NCI-H345 treated with DMSO at 0.1 percent for 48 hours (cell line): Measurements from ENCODE around the gene THG1L.

ENCODE experiments used
- DNase-seq: peaks from one replicate; lab custom pipeline; 2025; ENCODE audit not compliant: unreplicated experiment; lab: John Stamatoyannopoulos, UW

The THG1L gene

GRCh38 chr5:157750320-157750719 is 19.1 kb downstream of the THG1L start:
- no peak for DNase-seq

GRCh38 chr5:157756122-157756521 is 24.9 kb downstream of the THG1L start:
- no peak for DNase-seq

GRCh38 chr5:157758706-157759105 is 27.5 kb downstream of the THG1L start:
- DNase-seq = no peak

GRCh38 chr5:157761690-157762621 is 30.7 kb downstream of the THG1L start:
- DNase-seq = peak; percentile 78

GRCh38 chr5:157764531-157764930 is 33.3 kb downstream of the THG1L start:
- no peak for DNase-seq

GRCh38 chr5:157766442-157766841 is 35.2 kb downstream of the THG1L start:
- no peak for DNase-seq

- DNase-seq = no peak
These were observed 35.7 kb downstream of the THG1L start for GRCh38 chr5:157766902-157767301.

GRCh38 chr5:157767689-157768088 is 36.5 kb downstream of the THG1L start:
- DNase-seq = no peak

GRCh38 chr5:157770665-157771064 is 39.4 kb downstream of the THG1L start:
- no peak for DNase-seq

GRCh38 chr5:157772127-157772526 is 40.9 kb downstream of the THG1L start:
- no peak for DNase-seq

- DNase-seq = no peak
These were observed 47.0 kb downstream of the THG1L start for GRCh38 chr5:157778121-157778805.

- DNase-seq = no peak
These were observed 48.0 kb downstream of the THG1L start for GRCh38 chr5:157779221-157779620.

- no peak for DNase-seq
These were observed 54.6 kb downstream of the THG1L start for GRCh38 chr5:157785801-157786200.
